LNCaP clone FGC (cell line): Measurements from ENCODE around the gene OGFOD3.

Source experiments
- DNase-seq: peaks from one replicate; pipeline ENCODE4 v3.0.0-alpha.2; 2011; ENCODE audit warnings: low read depth
- H3K4me3 ChIP-seq: 2 replicates; pipeline ENCODE4 v1.5.1; 2011; ENCODE audit warnings: mild to moderate bottlenecking, low read depth, low read length, control low read depth
- TF ChIP-seq, protein P1 (sequence below): IDR thresholded peaks from 2 replicates; pipeline ENCODE4 v1.5.1; 2012; ENCODE audit warnings: mild to moderate bottlenecking; ENCODE audit not compliant: control insufficient read depth, insufficient read depth; ENCODE audit errors: extremely low read depth

The OGFOD3 gene

DNA sequence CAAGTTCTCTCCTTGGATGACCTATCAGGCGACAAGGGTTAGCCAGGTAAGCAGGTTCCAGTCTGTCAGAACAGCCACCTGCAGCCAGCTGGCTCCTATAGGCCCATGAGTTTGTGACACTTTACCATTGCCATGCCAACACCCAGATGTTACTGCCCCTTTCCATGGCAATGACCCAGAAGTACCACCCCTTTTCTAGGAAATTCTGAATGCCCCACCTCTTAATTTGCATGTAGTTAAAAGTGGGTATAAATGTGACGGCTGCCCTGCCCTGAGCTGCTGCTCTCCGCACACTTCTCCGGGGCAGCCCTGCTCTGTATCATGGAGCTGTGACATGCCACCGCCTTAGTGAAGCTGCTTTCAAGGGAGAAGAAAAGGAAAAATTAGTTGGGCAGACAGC lies 74.8 kb downstream of the OGFOD3 start:
- no peak for DNase-seq
- no peak overlapping the region for H3K4me3 ChIP-seq
- TF ChIP-seq, protein P1, sequence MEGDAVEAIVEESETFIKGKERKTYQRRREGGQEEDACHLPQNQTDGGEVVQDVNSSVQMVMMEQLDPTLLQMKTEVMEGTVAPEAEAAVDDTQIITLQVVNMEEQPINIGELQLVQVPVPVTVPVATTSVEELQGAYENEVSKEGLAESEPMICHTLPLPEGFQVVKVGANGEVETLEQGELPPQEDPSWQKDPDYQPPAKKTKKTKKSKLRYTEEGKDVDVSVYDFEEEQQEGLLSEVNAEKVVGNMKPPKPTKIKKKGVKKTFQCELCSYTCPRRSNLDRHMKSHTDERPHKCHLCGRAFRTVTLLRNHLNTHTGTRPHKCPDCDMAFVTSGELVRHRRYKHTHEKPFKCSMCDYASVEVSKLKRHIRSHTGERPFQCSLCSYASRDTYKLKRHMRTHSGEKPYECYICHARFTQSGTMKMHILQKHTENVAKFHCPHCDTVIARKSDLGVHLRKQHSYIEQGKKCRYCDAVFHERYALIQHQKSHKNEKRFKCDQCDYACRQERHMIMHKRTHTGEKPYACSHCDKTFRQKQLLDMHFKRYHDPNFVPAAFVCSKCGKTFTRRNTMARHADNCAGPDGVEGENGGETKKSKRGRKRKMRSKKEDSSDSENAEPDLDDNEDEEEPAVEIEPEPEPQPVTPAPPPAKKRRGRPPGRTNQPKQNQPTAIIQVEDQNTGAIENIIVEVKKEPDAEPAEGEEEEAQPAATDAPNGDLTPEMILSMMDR: no peak

- no peak overlapping the region for H3K4me3 ChIP-seq
- TF ChIP-seq, protein P1: no peak
- no peak for DNase-seq
These were observed 75.9 kb downstream of the OGFOD3 start for GRCh38 chr17:82342361-82343079.

GRCh38 chr17:82339634-82340580 lies 78.5 kb downstream of the OGFOD3 start:
- no peak for DNase-seq
- no peak overlapping the region for H3K4me3 ChIP-seq
- TF ChIP-seq, protein P1: no peak
